Prostate gland (tissue), 2 donors: ENCODE data around the gene NAA60. TPM values are rescaled to one million over a fixed set of nuclear protein-coding genes. Genes with fewer than 3 reads are reported as not detected.

ENCODE experiments used
- DNase-seq: peaks from one replicate; pipeline ENCODE4 v3.0.0-alpha.2; 2019; ENCODE audit warnings: low spot score
- H3K27ac ChIP-seq, 2 donors: fragments of 200-600 bp; sonication (generic); 2 replicates each; pipeline ENCODE4 v1.5.1; 2017 to 2019
- H3K27me3 ChIP-seq: fragments of 200-600 bp; sonication (generic); replicated peaks from 2 replicates; pipeline ENCODE4 v1.5.1; 2019; ENCODE audit not compliant: insufficient read depth
- H3K36me3 ChIP-seq, 2 donors: fragments of 200-600 bp; sonication (generic); 1 replicate in 1 of 2; 2 replicates in 1 of 2; pipeline versions ENCODE4 v1.5.1 to v1.8.1; 2017 to 2019
- H3K4me1 ChIP-seq: fragments of 200-600 bp; sonication (generic); replicated peaks from 2 replicates; pipeline ENCODE4 v1.5.1; 2019
- H3K4me3 ChIP-seq, 2 donors: fragments of 200-600 bp; sonication (generic); 2 replicates each; pipeline ENCODE4 v1.5.1; 2017 to 2019
- H3K9me3 ChIP-seq: fragments of 200-600 bp; sonication (generic); 2 replicates; pipeline ENCODE4 v1.5.1; 2017
- CTCF ChIP-seq, 4 experiments: fragments of 200-600 bp in 2 of 4; fragments of 450-650 bp in 2 of 4; sonication (generic) in 2 of 4; IDR thresholded peaks; 1 replicate in 3 of 4; 2 replicates in 1 of 4; pipeline ENCODE4 v1.5.1; 2016 to 2019; ENCODE audit warnings: antibody characterized with exemption in 4 of 4, mild to moderate bottlenecking in 2 of 4, moderate library complexity in 2 of 4
- POLR2A ChIP-seq: fragments of 450-650 bp; IDR thresholded peaks from one replicate; pipeline ENCODE4 v1.6.1; 2016; ENCODE audit warnings: antibody characterized with exemption, mild to moderate bottlenecking
- POLR2AphosphoS5 ChIP-seq: sonication (generic); formaldehyde crosslinking; IDR thresholded peaks from one replicate; pipeline ENCODE4 v1.6.1; 2017; ENCODE audit warnings: antibody characterized with exemption
- WGBS: methylation state at CpG from one replicate; pipeline ENCODE4 v1.1.5; 2018; 5-methylcytosine and 5-hydroxymethylcytosine counted together
- intact Hi-C: fragments of 100-400 bp; cut with DNase I; formaldehyde crosslinking; loops from one replicate; pipeline ENCODE4 v1.14.2; 2022
- total RNA-seq, 2 donors: library from RNA; depleted of rRNA; stranded (reverse); fragments of >200 nt; gene quantifications; one replicate each; pipeline ENCODE4 v1.1.0, GENCODE V29; 2016

NAA60 gene
- total RNA-seq, 2 donors from 2014 or later = 48.1 to 99.2 TPM

GRCh38 chr16:3513892-3514583 is 70.6 kb downstream of the NAA60 start:
- TF ChIP-seq POLR2AphosphoS5 = no peak
- no peak for TF ChIP-seq CTCF (IDR thresholded peaks at IDR 0.05)
- no peak for TF ChIP-seq POLR2A
- Histone ChIP-seq H3K9me3 (no peaks in the 10 kb centered on the region), H3K36me3 (peaks cover 0 to 8% of the 10 kb centered on the region in 2 donors), H3K27ac (no peak overlapping the region), H3K27me3 (no peaks in the 10 kb centered on the region), H3K4me1 (no peaks in the 10 kb centered on the region), H3K4me3 (no peak overlapping the region)
- DNase-seq = no peak
- WGBS = 72% methylated on average over 7 of the region's 7 CpGs
- intact Hi-C loops = no loop called here

GRCh38 chr16:3514621-3515020 is 71.1 kb downstream of the NAA60 start:
- no peak for DNase-seq
- 90% methylated on average over 4 of the region's 4 CpGs for WGBS
- Histone ChIP-seq H3K36me3 (peaks cover 0 to 5% of the 10 kb centered on the region in 2 donors), H3K27ac (no peak overlapping the region), H3K9me3 (no peaks in the 10 kb centered on the region), H3K4me3 (no peak overlapping the region), H3K27me3 (no peaks in the 10 kb centered on the region), H3K4me1 (no peaks in the 10 kb centered on the region)
- no peak for TF ChIP-seq CTCF (IDR thresholded peaks at IDR 0.05)
- TF ChIP-seq POLR2AphosphoS5 = no peak
- TF ChIP-seq POLR2A = no peak
- intact Hi-C loops = no loop called here

GRCh38 chr16:3515897-3516296 is 72.4 kb downstream of the NAA60 start:
- no peak overlapping the region for H3K4me3 ChIP-seq
- intact Hi-C loops = no loop called here
- DNase-seq = no peak
- no peak overlapping the region for H3K27ac ChIP-seq
- peaks cover 0 to 5% of the 10 kb centered on the region in 2 donors for H3K36me3 ChIP-seq
- H3K4me1 ChIP-seq = no peaks in the 10 kb centered on the region
- TF ChIP-seq CTCF (IDR thresholded peaks at IDR 0.05) (no peak), POLR2AphosphoS5 (no peak), POLR2A (no peak)
- no peaks in the 10 kb centered on the region for H3K27me3 ChIP-seq
- H3K9me3 ChIP-seq = no peaks in the 10 kb centered on the region
- WGBS = 94% methylated on average over 4 of the region's 4 CpGs

- Histone ChIP-seq H3K27ac (no peak overlapping the region), H3K4me1 (no peaks in the 10 kb centered on the region), H3K4me3 (no peak overlapping the region), H3K36me3 (peaks cover 0 to 4% of the 10 kb centered on the region in 2 donors), H3K27me3 (no peaks in the 10 kb centered on the region), H3K9me3 (no peaks in the 10 kb centered on the region)
- intact Hi-C loops = no loop called here
- DNase-seq = no peak
- WGBS = 53% methylated on average over 6 of the region's 6 CpGs
- TF ChIP-seq POLR2AphosphoS5 = no peak
- no peak for TF ChIP-seq CTCF (IDR thresholded peaks at IDR 0.05)
- no peak for TF ChIP-seq POLR2A
These were observed 75.0 kb downstream of the NAA60 start for GRCh38 chr16:3518292-3518985.

GRCh38 chr16:3518986-3519348 is 75.5 kb downstream of the NAA60 start:
- no peak for DNase-seq
- intact Hi-C loops = no loop called here
- H3K27ac ChIP-seq = no peak overlapping the region
- H3K36me3 ChIP-seq = peaks cover 0 to 9% of the 10 kb centered on the region in 2 donors
- WGBS = 94% methylated on average over 8 of the region's 8 CpGs
- H3K4me1 ChIP-seq = no peaks in the 10 kb centered on the region
- H3K9me3 ChIP-seq = no peaks in the 10 kb centered on the region
- no peaks in the 10 kb centered on the region for H3K27me3 ChIP-seq
- no peak overlapping the region for H3K4me3 ChIP-seq
- TF ChIP-seq CTCF (IDR thresholded peaks at IDR 0.05) (no peak), POLR2A (no peak), POLR2AphosphoS5 (no peak)
